ENCODE data around the gene RPS6KL1.

GRCh38 chr14:74965486-74966153, 42.6 kb upstream of the RPS6KL1 start:
- TF ChIP-seq, protein P1, sequence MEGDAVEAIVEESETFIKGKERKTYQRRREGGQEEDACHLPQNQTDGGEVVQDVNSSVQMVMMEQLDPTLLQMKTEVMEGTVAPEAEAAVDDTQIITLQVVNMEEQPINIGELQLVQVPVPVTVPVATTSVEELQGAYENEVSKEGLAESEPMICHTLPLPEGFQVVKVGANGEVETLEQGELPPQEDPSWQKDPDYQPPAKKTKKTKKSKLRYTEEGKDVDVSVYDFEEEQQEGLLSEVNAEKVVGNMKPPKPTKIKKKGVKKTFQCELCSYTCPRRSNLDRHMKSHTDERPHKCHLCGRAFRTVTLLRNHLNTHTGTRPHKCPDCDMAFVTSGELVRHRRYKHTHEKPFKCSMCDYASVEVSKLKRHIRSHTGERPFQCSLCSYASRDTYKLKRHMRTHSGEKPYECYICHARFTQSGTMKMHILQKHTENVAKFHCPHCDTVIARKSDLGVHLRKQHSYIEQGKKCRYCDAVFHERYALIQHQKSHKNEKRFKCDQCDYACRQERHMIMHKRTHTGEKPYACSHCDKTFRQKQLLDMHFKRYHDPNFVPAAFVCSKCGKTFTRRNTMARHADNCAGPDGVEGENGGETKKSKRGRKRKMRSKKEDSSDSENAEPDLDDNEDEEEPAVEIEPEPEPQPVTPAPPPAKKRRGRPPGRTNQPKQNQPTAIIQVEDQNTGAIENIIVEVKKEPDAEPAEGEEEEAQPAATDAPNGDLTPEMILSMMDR (IDR thresholded peaks at IDR 0.05): no peak
- TF ChIP-seq POLR2A (IDR thresholded peaks at IDR 0.05) (no peak), EP300 (IDR thresholded peaks at IDR 0.05) (no peak)

Data from suprapubic skin (tissue), 3 donors.